HepG2 (cell line): ENCODE results near the gene ADCY9. TPM values are rescaled to one million over a fixed set of nuclear protein-coding genes. Genes with fewer than 3 reads are reported as not detected.

ENCODE experiments used
- ESRRA ChIP-seq: sonication (generic); formaldehyde crosslinking; IDR thresholded peaks from 2 replicates; pipeline ENCODE4 v1.5.1; 2020; ENCODE audit warnings: mild to moderate bottlenecking, low read depth, missing genetic modification reagents
- MIER2 ChIP-seq: IDR thresholded peaks from 2 replicates; pipeline ENCODE4 v1.6.1; 2016; ENCODE audit warnings: missing biosample characterization, missing genetic modification reagents
- SNAPC4 ChIP-seq: sonication (generic); formaldehyde crosslinking; IDR thresholded peaks from 2 replicates; pipeline ENCODE4 v1.4.0; 2020; ENCODE audit warnings: mild to moderate bottlenecking, missing genetic modification reagents
- THYN1 ChIP-seq: sonication (generic); formaldehyde crosslinking; IDR thresholded peaks from 2 replicates; pipeline ENCODE4 v1.8.1; 2023; ENCODE audit warnings: low read depth, mild to moderate bottlenecking, moderate library complexity, missing genetic modification reagents, borderline replicate concordance
- TIGD3 ChIP-seq: sonication (generic); formaldehyde crosslinking; IDR thresholded peaks from 2 replicates; pipeline ENCODE4 v1.5.1; 2020; ENCODE audit warnings: mild to moderate bottlenecking, missing genetic modification reagents, borderline replicate concordance
- ZBTB21 ChIP-seq: sonication (generic); formaldehyde crosslinking; IDR thresholded peaks from 2 replicates; pipeline ENCODE4 v1.4.0; 2020; ENCODE audit warnings: missing genetic modification reagents
- ZBTB42 ChIP-seq: sonication (generic); formaldehyde crosslinking; IDR thresholded peaks from 2 replicates; pipeline ENCODE4 v1.5.0; 2020; ENCODE audit warnings: mild to moderate bottlenecking, missing genetic modification reagents
- ZIK1 ChIP-seq: sonication (generic); formaldehyde crosslinking; IDR thresholded peaks from 2 replicates; pipeline ENCODE4 v1.5.0; 2020; ENCODE audit warnings: mild to moderate bottlenecking, low read depth, missing genetic modification reagents, borderline replicate concordance
- ZNF451 ChIP-seq: sonication (generic); formaldehyde crosslinking; IDR thresholded peaks from 2 replicates; pipeline ENCODE4 v1.5.0; 2020; ENCODE audit warnings: mild to moderate bottlenecking, missing genetic modification reagents
- ZNF776 ChIP-seq: sonication (generic); formaldehyde crosslinking; IDR thresholded peaks from 2 replicates; pipeline ENCODE4 v1.4.0; 2020; ENCODE audit warnings: mild to moderate bottlenecking, missing genetic modification reagents
- polyA plus RNA-seq, 8 experiments: library from polyadenylated mRNA; depleted of rRNA in 3 of 8; stranded (reverse) in 7 of 8; unstranded in 1 of 8; fragments of >200 nt; fragmentation: Illumina TruSeq in 4 of 8; extraction: Trizol in 4 of 8; gene quantifications; 2 replicates each; pipeline versions ENCODE4 v1.2.1 to v1.2.3, GENCODE V29; 2011 to 2016; ENCODE audit warnings: low read depth in 4 of 8, missing spikeins in 1 of 8, mixed read lengths in 1 of 8; ENCODE audit not compliant: insufficient read depth in 1 of 8
- total RNA-seq, 5 experiments: library from RNA; depleted of rRNA; stranded (reverse); fragments of >200 nt; fragmentation: Illumina TruSeq; extraction: Trizol; gene quantifications; 2 replicates each; pipeline ENCODE4 v1.2.3, GENCODE V29; 2016; ENCODE audit warnings: low read depth in 1 of 5

ADCY9 gene
- total and polyA plus RNA-seq, 2 of the 13 experiments (the other 11 are each of a cell fraction or from before 2014, with no cell fraction given), result 11.2 to 13.9 TPM

GRCh38 chr16:4123616-4124300, 7.5 kb upstream of the ADCY9 start (continued):
- no peak for TF ChIP-seq SNAPC4
- TF ChIP-seq ZNF776 (CRISPR knock-in tag), result no peak
- TF ChIP-seq ESRRA, result no peak
- no peak for TF ChIP-seq MIER2 (CRISPR knock-in tag)
- no peak for TF ChIP-seq ZIK1 (CRISPR knock-in tag)
- no peak for TF ChIP-seq ZNF451
- TF ChIP-seq TIGD3 (CRISPR knock-in tag), result no peak
- no peak for TF ChIP-seq ZBTB21 (CRISPR knock-in tag)
- TF ChIP-seq ZBTB42, result no peak
- no peak for TF ChIP-seq THYN1 (CRISPR knock-in tag)
